GM12878 (cell line): ENCODE results near the gene PTPRD.

ENCODE experiments used
- BACH1 ChIP-seq: fragments of 450-650 bp; IDR thresholded peaks from 2 replicates; pipeline ENCODE4 v1.6.1; 2017; ENCODE audit warnings: mild to moderate bottlenecking, borderline replicate concordance
- HCFC1 ChIP-seq: fragments of 150-350 bp; IDR thresholded peaks from 2 replicates; pipeline ENCODE4 v1.6.1; 2014; ENCODE audit warnings: low read length
- JUND ChIP-seq: IDR thresholded peaks from 2 replicates; pipeline ENCODE4 v1.6.1; 2012; ENCODE audit warnings: low read depth, mild to moderate bottlenecking, low read length, improper control_type of control experiment, moderate library complexity

DNA sequence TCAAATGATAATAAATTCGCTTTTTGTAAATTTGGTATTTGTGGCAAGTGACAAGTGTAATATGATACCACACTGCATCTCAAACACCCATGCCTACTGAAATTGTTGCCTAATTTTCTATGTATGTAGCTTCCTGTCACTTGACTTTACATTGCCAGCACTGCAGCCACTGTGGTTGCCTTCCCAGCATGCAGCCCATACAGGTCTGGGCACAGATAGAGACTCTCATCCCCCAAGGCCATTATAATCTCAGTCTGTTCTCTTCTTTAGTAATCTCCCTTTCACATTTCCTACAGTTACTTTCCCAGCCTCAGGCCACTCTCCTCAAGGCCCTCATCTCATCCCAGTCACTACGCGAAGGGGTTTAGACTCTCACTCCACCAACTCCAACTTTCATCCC lies 1200.6 kb downstream of the PTPRD start:
- TF ChIP-seq JUND = no peak
- no peak for TF ChIP-seq HCFC1
- no peak for TF ChIP-seq BACH1
